Mesothelial cell of epicardium (in vitro differentiated cells): Measurements from ENCODE around the gene SLC16A12. TPM values are rescaled to one million over a fixed set of nuclear protein-coding genes. Genes with fewer than 3 reads are reported as not detected.

Experiments used
- DNase-seq, 2 experiments: peaks; one replicate each; pipeline ENCODE4 v3.0.0; 2021; ENCODE audit warnings: low spot score in 2 of 2; ENCODE audit not compliant: unreplicated experiment in 2 of 2
- H3K27ac Mint-ChIP-seq: 2 replicates; pipeline ENCODE4 v1.8.0; 2021; ENCODE audit warnings: mixed read lengths
- H3K27me3 Mint-ChIP-seq: 2 replicates; pipeline ENCODE4 v1.8.0; 2021; ENCODE audit warnings: low read depth, mixed read lengths
- H3K36me3 Mint-ChIP-seq: 2 replicates; pipeline ENCODE4 v1.8.0; 2021; ENCODE audit warnings: mixed read lengths
- H3K4me1 Mint-ChIP-seq: 2 replicates; pipeline ENCODE4 v1.8.0; 2021; ENCODE audit warnings: mixed read lengths
- H3K4me3 Mint-ChIP-seq: 2 replicates; pipeline ENCODE4 v1.8.0; 2021; ENCODE audit warnings: mild to moderate bottlenecking, moderate library complexity, mixed read lengths
- H3K9me3 Mint-ChIP-seq: 2 replicates; pipeline ENCODE4 v1.8.0; 2021; ENCODE audit warnings: mixed read lengths
- total RNA-seq: library from RNA; stranded (reverse); gene quantifications from 3 replicates; pipeline ENCODE4 v1.2.1, GENCODE V29; 2021
- TF ChIP-seq, protein P1 (sequence below): fragments of 200-600 bp; sonication (generic); IDR thresholded peaks from one replicate; pipeline ENCODE4 v1.5.0; 2021; ENCODE audit warnings: antibody characterized with exemption; ENCODE audit not compliant: unreplicated experiment

Gene SLC16A12
- total RNA-seq, 1 donor from 2014 or later = 3.0 TPM

DNA sequence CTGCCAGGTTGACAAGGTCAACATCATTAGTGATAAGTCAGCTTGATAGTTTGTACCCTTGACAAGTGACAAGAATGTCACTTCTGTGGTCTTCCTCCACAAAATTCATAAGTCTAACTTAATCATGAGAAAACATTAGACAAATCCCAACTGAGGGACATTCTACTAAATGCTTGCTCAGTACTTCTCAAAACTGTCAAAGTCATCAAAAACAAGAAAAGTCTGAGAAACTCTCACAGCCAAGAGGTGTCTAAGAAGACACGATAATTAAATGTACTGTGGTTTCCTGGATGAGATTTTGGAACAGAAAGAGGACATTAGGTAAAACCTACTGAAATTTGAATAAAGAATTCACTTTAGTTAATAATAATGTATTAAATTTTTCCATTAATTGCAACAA, 29.8 kb upstream of the SLC16A12 start:
- peaks cover 19% of the 10 kb centered on the region for H3K4me1 Mint-ChIP-seq
- H3K27me3 Mint-ChIP-seq = no peaks in the 10 kb centered on the region
- TF ChIP-seq, protein P1, sequence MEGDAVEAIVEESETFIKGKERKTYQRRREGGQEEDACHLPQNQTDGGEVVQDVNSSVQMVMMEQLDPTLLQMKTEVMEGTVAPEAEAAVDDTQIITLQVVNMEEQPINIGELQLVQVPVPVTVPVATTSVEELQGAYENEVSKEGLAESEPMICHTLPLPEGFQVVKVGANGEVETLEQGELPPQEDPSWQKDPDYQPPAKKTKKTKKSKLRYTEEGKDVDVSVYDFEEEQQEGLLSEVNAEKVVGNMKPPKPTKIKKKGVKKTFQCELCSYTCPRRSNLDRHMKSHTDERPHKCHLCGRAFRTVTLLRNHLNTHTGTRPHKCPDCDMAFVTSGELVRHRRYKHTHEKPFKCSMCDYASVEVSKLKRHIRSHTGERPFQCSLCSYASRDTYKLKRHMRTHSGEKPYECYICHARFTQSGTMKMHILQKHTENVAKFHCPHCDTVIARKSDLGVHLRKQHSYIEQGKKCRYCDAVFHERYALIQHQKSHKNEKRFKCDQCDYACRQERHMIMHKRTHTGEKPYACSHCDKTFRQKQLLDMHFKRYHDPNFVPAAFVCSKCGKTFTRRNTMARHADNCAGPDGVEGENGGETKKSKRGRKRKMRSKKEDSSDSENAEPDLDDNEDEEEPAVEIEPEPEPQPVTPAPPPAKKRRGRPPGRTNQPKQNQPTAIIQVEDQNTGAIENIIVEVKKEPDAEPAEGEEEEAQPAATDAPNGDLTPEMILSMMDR = no peak
- H3K36me3 Mint-ChIP-seq = no peaks in the 10 kb centered on the region
- H3K27ac Mint-ChIP-seq = no peak overlapping the region
- H3K9me3 Mint-ChIP-seq = no peaks in the 10 kb centered on the region
- no peak for DNase-seq
- no peak overlapping the region for H3K4me3 Mint-ChIP-seq

DNA sequence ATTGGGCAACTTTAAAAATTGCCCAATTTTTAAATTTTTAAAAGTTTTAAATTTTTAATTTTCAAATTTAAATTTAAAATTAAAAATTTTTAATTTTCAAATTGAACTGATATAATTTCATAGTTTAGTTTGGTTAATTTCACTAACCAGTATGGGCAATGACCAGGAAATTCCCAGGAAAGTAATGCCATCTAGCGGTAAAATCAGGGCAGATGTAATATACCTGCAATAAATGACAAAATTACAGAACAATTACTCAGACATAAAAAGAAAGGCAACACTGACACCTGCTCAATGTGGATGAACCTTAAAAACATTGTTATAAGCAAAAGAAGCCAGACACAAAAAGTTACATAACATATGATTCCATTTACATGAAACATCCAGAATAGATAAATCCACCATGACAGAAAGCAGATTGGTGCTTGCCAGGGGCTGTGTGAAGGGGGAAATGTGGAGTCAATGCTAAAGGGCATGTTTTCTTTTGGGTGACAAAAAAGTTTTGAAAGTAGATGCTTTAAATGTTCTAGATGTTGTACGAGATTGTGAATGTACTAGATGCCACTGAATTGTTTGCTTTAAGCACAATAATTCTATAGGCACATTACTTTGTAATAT, 28.6 kb upstream of the SLC16A12 start:
- TF ChIP-seq, protein P1 = peak; percentile 72
- H3K27me3 Mint-ChIP-seq = no peaks in the 10 kb centered on the region
- H3K4me3 Mint-ChIP-seq = no peak overlapping the region
- H3K36me3 Mint-ChIP-seq = no peaks in the 10 kb centered on the region
- H3K27ac Mint-ChIP-seq = no peak overlapping the region
- H3K4me1 Mint-ChIP-seq = peaks cover 18% of the 10 kb centered on the region
- no peaks in the 10 kb centered on the region for H3K9me3 Mint-ChIP-seq
- DNase-seq = no peak

DNA sequence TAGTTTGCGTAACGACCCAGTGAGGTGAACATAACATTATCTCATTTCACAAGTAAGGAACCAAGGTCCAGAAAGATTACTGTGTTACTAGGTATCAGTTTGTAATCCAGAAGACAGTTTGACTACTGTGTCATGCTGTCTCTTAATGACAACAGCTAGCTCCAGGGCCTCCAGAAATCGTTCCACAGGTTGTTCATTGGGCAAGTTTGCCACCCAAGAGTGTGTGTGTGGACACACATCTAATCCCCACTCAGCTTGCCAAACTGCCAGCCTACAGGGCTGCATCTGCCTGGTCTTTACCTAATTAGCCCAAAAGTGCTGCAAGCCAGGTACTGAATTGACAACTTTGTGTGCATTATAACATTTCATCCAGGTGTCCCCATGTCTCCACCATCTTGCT, 27.9 kb upstream of the SLC16A12 start:
- TF ChIP-seq, protein P1 = no peak
- Mint-ChIP-seq H3K27me3 (no peaks in the 10 kb centered on the region), H3K36me3 (no peaks in the 10 kb centered on the region), H3K9me3 (no peaks in the 10 kb centered on the region), H3K4me3 (no peak overlapping the region), H3K27ac (no peak overlapping the region), H3K4me1 (peaks cover 18% of the 10 kb centered on the region)
- DNase-seq = no peak

DNA sequence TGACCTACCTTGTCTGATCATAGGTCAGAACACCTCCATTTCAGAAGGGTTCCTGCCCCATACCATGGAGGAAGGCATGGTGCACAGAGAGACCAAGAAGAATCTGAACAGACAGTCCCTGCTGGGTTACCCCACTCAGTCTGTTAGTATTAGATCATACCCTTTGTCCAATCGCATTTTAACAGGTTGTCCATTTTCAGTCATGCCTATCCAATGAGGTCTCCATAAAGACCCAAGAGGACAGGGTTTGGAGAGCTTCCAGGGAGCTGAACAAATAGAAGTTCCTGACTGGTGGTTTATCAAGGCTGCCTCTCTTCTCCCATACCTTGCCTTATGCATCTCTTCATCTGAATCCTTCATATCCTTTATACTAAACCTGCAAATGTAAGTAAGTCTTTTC, 21.2 kb upstream of the SLC16A12 start:
- Mint-ChIP-seq H3K27me3 (no peaks in the 10 kb centered on the region), H3K27ac (no peak overlapping the region), H3K4me3 (no peak overlapping the region), H3K36me3 (no peaks in the 10 kb centered on the region), H3K4me1 (no peaks in the 10 kb centered on the region), H3K9me3 (peaks cover 1% of the 10 kb centered on the region)
- no peak for DNase-seq
- TF ChIP-seq, protein P1 = no peak

DNA sequence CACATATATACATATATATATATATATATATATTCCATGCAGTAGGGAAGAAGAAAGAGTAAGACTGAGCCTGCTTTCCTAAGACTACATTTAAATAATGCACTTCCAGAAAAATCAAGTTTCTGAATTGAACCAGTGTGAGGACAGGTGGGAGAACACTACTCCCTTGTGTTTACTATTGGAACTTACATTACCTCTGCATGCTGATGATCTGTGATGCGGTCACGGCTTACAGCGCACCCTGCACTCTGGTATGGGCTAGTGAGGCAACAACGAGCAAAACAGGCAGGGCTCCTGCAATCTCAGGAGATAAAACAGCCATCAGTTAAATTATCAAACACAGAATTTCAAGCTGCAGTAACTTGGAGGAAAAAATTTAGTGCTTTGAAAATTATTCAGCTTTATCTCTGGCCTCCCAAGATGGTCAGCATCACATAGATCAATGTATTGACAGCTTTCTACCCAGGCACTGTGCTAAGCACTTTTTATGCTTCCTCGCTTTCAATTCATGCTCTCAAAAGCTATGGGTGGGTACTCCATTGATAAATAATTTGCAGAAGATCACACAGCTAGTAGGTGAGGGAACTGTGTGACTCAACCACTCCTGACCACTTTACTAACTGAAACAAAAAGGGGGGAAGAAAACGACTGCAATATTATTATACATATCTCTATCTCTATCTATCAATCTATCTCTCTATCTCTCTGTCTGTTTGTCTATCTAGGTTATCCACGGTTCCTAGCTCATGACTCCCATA, 20.5 kb upstream of the SLC16A12 start:
- H3K4me1 Mint-ChIP-seq = no peaks in the 10 kb centered on the region
- H3K27me3 Mint-ChIP-seq = no peaks in the 10 kb centered on the region
- no peak for DNase-seq
- no peaks in the 10 kb centered on the region for H3K36me3 Mint-ChIP-seq
- no peak overlapping the region for H3K4me3 Mint-ChIP-seq
- no peak overlapping the region for H3K27ac Mint-ChIP-seq
- H3K9me3 Mint-ChIP-seq = peaks cover 4% of the 10 kb centered on the region
- TF ChIP-seq, protein P1 = no peak
